GM23338 (cell line): ENCODE data around the gene COBL. TPM values are rescaled to one million over a fixed set of nuclear protein-coding genes. Genes with fewer than 3 reads are reported as not detected.

ENCODE experiments used
- ATAC-seq: fragments of 200-7000 bp; cut with Tn5 transposase; 3 replicates; pipeline ENCODE4 v1.9.1; 2020
- DNase-seq: peaks from one replicate; pipeline ENCODE4 v3.0.0-alpha.2; 2015; ENCODE audit warnings: low spot score
- H2AFZ ChIP-seq: fragments of 200-600 bp; sonication (generic); 2 replicates; pipeline ENCODE4 v1.8.0; 2016; ENCODE audit warnings: antibody characterized with exemption, mild to moderate bottlenecking, moderate library complexity
- H3F3A ChIP-seq: fragments of 200-600 bp; sonication (generic); replicated peaks from 2 replicates; pipeline ENCODE4 v1.8.0; 2017; ENCODE audit warnings: antibody characterized with exemption, mixed run types, low read depth
- H3K27ac ChIP-seq: fragments of 200-600 bp; sonication (generic); 2 replicates; pipeline ENCODE4 v1.6.1; 2016; ENCODE audit warnings: low read depth
- H3K27me3 ChIP-seq: fragments of 200-600 bp; sonication (generic); 2 replicates; pipeline ENCODE4 v1.8.0; 2016; ENCODE audit warnings: mild to moderate bottlenecking, mixed run types, moderate library complexity; ENCODE audit not compliant: insufficient read depth
- H3K36me3 ChIP-seq: fragments of 200-600 bp; sonication (generic); 2 replicates; pipeline ENCODE4 v1.8.0; 2016; ENCODE audit warnings: mild to moderate bottlenecking; ENCODE audit not compliant: insufficient read depth
- H3K4me1 ChIP-seq: fragments of 200-600 bp; sonication (generic); 2 replicates; pipeline ENCODE4 v1.8.0; 2016; ENCODE audit warnings: mild to moderate bottlenecking, moderate library complexity; ENCODE audit not compliant: insufficient read depth
- H3K4me2 ChIP-seq: fragments of 200-600 bp; sonication (generic); 2 replicates; pipeline ENCODE4 v1.7.1; 2017; ENCODE audit warnings: mixed run types
- H3K4me3 ChIP-seq: fragments of 200-600 bp; sonication (generic); 2 replicates; pipeline ENCODE4 v1.6.1; 2016; ENCODE audit warnings: mixed run types
- H3K79me2 ChIP-seq: fragments of 200-600 bp; sonication (generic); replicated peaks from 2 replicates; pipeline ENCODE4 v1.8.0; 2017; ENCODE audit warnings: mild to moderate bottlenecking; ENCODE audit not compliant: insufficient read depth
- H3K9me2 ChIP-seq: fragments of 200-600 bp; sonication (generic); 2 replicates; pipeline ENCODE4 v1.8.0; 2017; ENCODE audit not compliant: insufficient read depth
- H4K20me1 ChIP-seq: fragments of 200-600 bp; sonication (generic); replicated peaks from 2 replicates; pipeline ENCODE4 v1.8.0; 2017; ENCODE audit warnings: mild to moderate bottlenecking; ENCODE audit not compliant: insufficient read depth
- H3K27ac Mint-ChIP-seq: 2 replicates; pipeline ENCODE4 v1.8.0; 2020; ENCODE audit warnings: inconsistent platforms, mild to moderate bottlenecking, moderate library complexity, mixed read lengths
- H3K27me3 Mint-ChIP-seq: 3 replicates; pipeline ENCODE4 v1.8.0; 2022; ENCODE audit warnings: low read depth, mild to moderate bottlenecking, moderate library complexity, mixed read lengths, inconsistent platforms; ENCODE audit not compliant: insufficient read depth, poor library complexity
- H3K36me3 Mint-ChIP-seq: 3 replicates; pipeline ENCODE4 v1.8.0; 2021; ENCODE audit warnings: low read depth, mild to moderate bottlenecking, inconsistent platforms, moderate library complexity, mixed read lengths
- H3K4me1 Mint-ChIP-seq: 3 replicates; pipeline ENCODE4 v1.8.0; 2020; ENCODE audit warnings: mild to moderate bottlenecking, inconsistent platforms, mixed read lengths
- H3K4me3 Mint-ChIP-seq: 3 replicates; pipeline ENCODE4 v1.8.0; 2021; ENCODE audit warnings: moderate library complexity, mild to moderate bottlenecking, inconsistent platforms, mixed read lengths
- H3K9me3 Mint-ChIP-seq: 3 replicates; pipeline ENCODE4 v1.8.0; 2020; ENCODE audit warnings: moderate library complexity, mild to moderate bottlenecking, inconsistent platforms, mixed read lengths
- CREB1 ChIP-seq: fragments of 250-450 bp; sonication (Bioruptor Pico); IDR thresholded peaks from 2 replicates; pipeline ENCODE4 v1.5.0; 2020; ENCODE audit warnings: low read depth, mild to moderate bottlenecking, moderate library complexity
- CTCF ChIP-seq, 2 experiments: fragments of 200-600 bp in 1 of 2; sonication (generic) in 1 of 2; conservative IDR thresholded peaks; 2 replicates each; pipeline versions ENCODE4 v1.5.1 to v1.6.1; 2016 to 2017; ENCODE audit warnings: antibody characterized with exemption in 2 of 2, low read depth in 2 of 2, mild to moderate bottlenecking in 2 of 2, moderate library complexity in 1 of 2
- ETS1 ChIP-seq: IDR thresholded peaks from 2 replicates; pipeline ENCODE4 v1.6.1; 2016; ENCODE audit warnings: antibody characterized with exemption
- EZH2 ChIP-seq: fragments of 200-600 bp; sonication (generic); IDR thresholded peaks from one replicate; pipeline ENCODE4 v1.8.0; 2017; ENCODE audit warnings: antibody characterized with exemption, mild to moderate bottlenecking, low read depth; ENCODE audit not compliant: unreplicated experiment
- EZH2phosphoT487 ChIP-seq: fragments of 200-600 bp; sonication (generic); IDR thresholded peaks from one replicate; pipeline ENCODE4 v1.8.1; 2018; ENCODE audit warnings: antibody characterized with exemption; ENCODE audit not compliant: unreplicated experiment
- JUNB ChIP-seq: IDR thresholded peaks from one replicate; pipeline ENCODE4 v1.6.1; 2016; ENCODE audit warnings: antibody characterized with exemption; ENCODE audit not compliant: unreplicated experiment
- NANOG ChIP-seq: IDR thresholded peaks from 2 replicates; pipeline ENCODE4 v1.6.1; 2016; ENCODE audit warnings: antibody characterized with exemption, borderline replicate concordance
- POLR2AphosphoS5 ChIP-seq: IDR thresholded peaks from 2 replicates; pipeline ENCODE4 v1.6.1; 2016; ENCODE audit warnings: antibody characterized with exemption, low read depth
- REST ChIP-seq: IDR thresholded peaks from one replicate; pipeline ENCODE4 v1.6.1; 2018; ENCODE audit warnings: antibody characterized with exemption; ENCODE audit not compliant: unreplicated experiment
- STAT1 ChIP-seq: IDR thresholded peaks from one replicate; pipeline ENCODE4 v1.6.1; 2016; ENCODE audit warnings: antibody characterized with exemption; ENCODE audit not compliant: unreplicated experiment
- ZNF114 ChIP-seq: fragments of 250-450 bp; sonication (Bioruptor Pico); IDR thresholded peaks from 2 replicates; pipeline ENCODE4 v1.5.0; 2020; ENCODE audit warnings: mild to moderate bottlenecking, moderate library complexity
- ZNF331 ChIP-seq: fragments of 250-450 bp; sonication (Bioruptor Pico); IDR thresholded peaks from 2 replicates; pipeline ENCODE4 v1.5.0; 2020; ENCODE audit warnings: low read depth, mild to moderate bottlenecking, moderate library complexity
- ZNF462 ChIP-seq: fragments of 250-450 bp; sonication (Bioruptor Pico); IDR thresholded peaks from 2 replicates; pipeline ENCODE4 v1.5.0; 2020; ENCODE audit warnings: mild to moderate bottlenecking, moderate library complexity
- polyA plus RNA-seq: library from polyadenylated mRNA; unstranded; fragments of >200 nt; fragmentation: Nextera tagmentation; extraction: Ambion mirVana; gene quantifications from 2 replicates; pipeline ENCODE4 v1.2.1, GENCODE V29; 2016
- total RNA-seq: library from RNA; depleted of rRNA; stranded (reverse); fragments of >200 nt; shearing (Covaris generic); gene quantifications from 2 replicates; pipeline ENCODE4 v1.2.3, GENCODE V29; 2014

The COBL gene
- total and polyA plus RNA-seq, 2 experiments from 2014 or later, result 18.3 to 51.9 TPM

- DNase-seq (no peak), ATAC-seq (no peak)
- Mint-ChIP-seq H3K9me3 (no peaks in the 10 kb centered on the region), H3K36me3 (no peaks in the 10 kb centered on the region), H3K27ac (no peak overlapping the region), H3K4me1 (peaks cover 33% of the 10 kb centered on the region), H3K27me3 (peaks cover 5% of the 10 kb centered on the region), H3K4me3 (no peak overlapping the region)
- Histone ChIP-seq H3F3A (no peaks in the 10 kb centered on the region; the same call in 1 of the 2 replicates), H3K4me1 (peaks cover 21% of the 10 kb centered on the region), H3K27ac (0 out of 2 replicates have a peak overlapping the region, but pooled peaks have one; percentile 27), H3K4me2 (no peak overlapping the region), H3K36me3 (no peaks in the 10 kb centered on the region), H3K79me2 (peaks cover 95% of the 10 kb centered on the region), H2AFZ (no peak overlapping the region), H3K9me2 (no peaks in the 10 kb centered on the region), H3K4me3 (no peak overlapping the region), H3K27me3 (no peaks in the 10 kb centered on the region), H4K20me1 (peaks cover 27% of the 10 kb centered on the region)
- TF ChIP-seq EZH2 (no peak), REST (no peak), CTCF (conservative IDR thresholded peaks at IDR 0.05; ENCODE audit: low read depth in 2 of 2) (no peak), ETS1 (no peak), ZNF331 (CRISPR knock-in tag) (no peak), ZNF114 (CRISPR knock-in tag) (no peak), POLR2AphosphoS5 (no peak), CREB1 (CRISPR knock-in tag) (no peak), EZH2phosphoT487 (no peak), STAT1 (no peak), JUNB (no peak), NANOG (no peak), ZNF462 (CRISPR knock-in tag) (no peak)
Observed at GRCh38 chr7:51269911-51270310, 46.7 kb downstream of the COBL start.
